Mucosa of rectum (tissue), 2 donors: Measurements from ENCODE around the gene ESYT1.

Experiments
- H3K27ac ChIP-seq, 2 donors: one replicate each; pipeline ENCODE4 v1.7.0; 2013; ENCODE audit warnings: inconsistent platforms in 2 of 2, low read depth in 2 of 2, low read length in 2 of 2
- H3K27me3 ChIP-seq, 2 donors: one replicate each; pipeline ENCODE4 v1.7.0; 2013; ENCODE audit warnings: low read length in 2 of 2; ENCODE audit not compliant: control insufficient read depth in 2 of 2, insufficient read depth in 2 of 2
- H3K36me3 ChIP-seq, 2 donors: one replicate each; pipeline ENCODE4 v1.7.0; 2013; ENCODE audit warnings: low read length in 2 of 2; ENCODE audit not compliant: control insufficient read depth in 2 of 2, insufficient read depth in 2 of 2
- H3K4me1 ChIP-seq, 2 donors: one replicate each; pipeline ENCODE4 v1.7.0; 2013; ENCODE audit warnings: low read length in 2 of 2, mild to moderate bottlenecking in 1 of 2; ENCODE audit not compliant: control insufficient read depth in 2 of 2, insufficient read depth in 2 of 2
- H3K4me3 ChIP-seq, 2 donors: one replicate each; pipeline ENCODE4 v1.7.0; 2013; ENCODE audit warnings: low read length in 2 of 2
- H3K9ac ChIP-seq, 2 donors: one replicate each; pipeline ENCODE4 v1.7.0; 2013; ENCODE audit warnings: low read length in 2 of 2, low read depth in 1 of 2, mild to moderate bottlenecking in 1 of 2
- H3K9me3 ChIP-seq, 2 donors: one replicate each; pipeline ENCODE4 v1.7.0; 2013; ENCODE audit warnings: low read length in 2 of 2; ENCODE audit not compliant: control insufficient read depth in 2 of 2
- donor health status: healthy.
- donor health status: Normal muscosa, but diverticular disease.

Gene ESYT1

DNA sequence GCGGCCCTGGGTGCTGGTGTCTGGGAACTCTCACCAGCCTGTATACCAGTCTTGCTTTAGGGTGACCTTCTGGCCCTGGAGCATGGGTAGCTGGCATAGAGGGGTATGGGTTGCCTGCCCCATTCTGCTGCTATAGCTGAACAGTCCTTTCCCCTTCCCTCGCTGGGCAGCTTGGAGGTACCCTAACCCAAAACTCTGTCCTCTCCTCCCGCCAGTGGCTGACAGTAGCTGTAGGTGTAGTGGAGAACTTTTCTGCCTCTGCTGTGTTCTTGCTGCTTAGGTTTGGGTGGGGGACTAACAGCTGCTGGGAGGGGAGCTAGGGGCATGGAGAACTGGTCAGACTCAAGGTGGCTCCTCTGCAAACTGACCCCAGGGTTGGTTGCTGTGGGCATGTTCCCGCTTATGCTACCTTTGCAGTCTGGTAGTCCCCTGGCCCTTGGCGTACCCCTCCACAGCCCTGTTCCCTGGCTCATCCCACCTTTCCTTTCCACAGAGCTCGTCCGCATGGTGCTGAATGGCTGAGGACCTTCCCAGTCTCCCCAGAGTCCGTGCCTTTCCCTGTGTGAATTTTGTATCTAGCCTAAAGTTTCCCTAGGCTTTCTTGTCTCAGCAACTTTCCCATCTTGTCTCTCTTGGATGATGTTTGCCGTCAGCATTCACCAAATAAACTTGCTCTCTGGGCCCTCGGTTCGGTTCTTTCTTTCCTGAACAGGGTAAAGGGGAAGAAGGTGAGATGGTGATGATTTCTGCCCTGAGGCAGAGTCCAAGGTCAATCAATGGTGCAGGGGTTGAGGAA, 33.0 kb downstream of the ESYT1 start:
- Histone ChIP-seq H3K36me3 (peaks cover 57 to 59% of the 10 kb centered on the region in 2 donors), H3K4me1 (peaks cover 20 to 25% of the 10 kb centered on the region in 2 donors), H3K4me3 (peak overlapping the region; percentile 88 to 99), H3K27me3 (no peaks in the 10 kb centered on the region), H3K9me3 (no peaks in the 10 kb centered on the region), H3K9ac (peak overlapping the region; percentile 99 to 100), H3K27ac (peak overlapping the region; percentile 97 to 99)

DNA sequence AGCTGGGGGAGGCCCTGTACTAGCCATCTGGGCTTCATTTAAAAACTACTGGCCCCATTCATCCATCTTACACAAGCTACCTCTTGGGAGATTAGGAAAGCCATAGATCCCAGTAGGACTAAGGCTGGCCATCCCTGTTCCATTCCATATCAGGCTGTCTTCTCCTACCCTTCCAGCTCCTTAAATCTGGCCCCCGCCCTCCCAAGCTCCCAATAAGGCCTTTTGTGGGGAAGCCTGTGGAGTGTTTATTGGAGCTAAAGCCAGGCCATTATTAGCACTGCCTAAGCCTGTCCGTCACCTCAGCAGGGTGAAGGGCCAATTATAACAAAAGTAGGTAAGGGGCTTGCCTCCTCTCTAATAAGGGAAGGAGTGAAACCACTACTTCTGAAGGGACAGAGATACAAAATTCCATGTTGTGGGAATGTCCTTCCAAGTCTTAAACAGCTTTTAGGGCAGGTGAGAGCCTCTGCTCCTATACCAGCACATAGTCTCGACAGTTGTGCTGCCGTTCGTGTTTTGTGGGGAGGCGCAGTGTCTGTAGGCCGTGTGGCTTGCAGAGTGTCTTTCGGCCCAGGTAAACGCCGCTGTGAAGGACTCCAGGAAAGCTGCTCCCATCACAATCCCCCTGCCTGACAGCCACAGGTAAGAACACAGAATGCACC, 33.8 kb downstream of the ESYT1 start:
- Histone ChIP-seq H3K36me3 (peaks cover 57 to 61% of the 10 kb centered on the region in 2 donors), H3K9ac (no peak overlapping the region), H3K27ac (peak overlapping the region; percentile 97 to 99), H3K9me3 (no peaks in the 10 kb centered on the region), H3K27me3 (no peaks in the 10 kb centered on the region), H3K4me3 (peak overlapping the region in 1 of 2 donors; percentile 99), H3K4me1 (peaks cover 20 to 25% of the 10 kb centered on the region in 2 donors)

DNA sequence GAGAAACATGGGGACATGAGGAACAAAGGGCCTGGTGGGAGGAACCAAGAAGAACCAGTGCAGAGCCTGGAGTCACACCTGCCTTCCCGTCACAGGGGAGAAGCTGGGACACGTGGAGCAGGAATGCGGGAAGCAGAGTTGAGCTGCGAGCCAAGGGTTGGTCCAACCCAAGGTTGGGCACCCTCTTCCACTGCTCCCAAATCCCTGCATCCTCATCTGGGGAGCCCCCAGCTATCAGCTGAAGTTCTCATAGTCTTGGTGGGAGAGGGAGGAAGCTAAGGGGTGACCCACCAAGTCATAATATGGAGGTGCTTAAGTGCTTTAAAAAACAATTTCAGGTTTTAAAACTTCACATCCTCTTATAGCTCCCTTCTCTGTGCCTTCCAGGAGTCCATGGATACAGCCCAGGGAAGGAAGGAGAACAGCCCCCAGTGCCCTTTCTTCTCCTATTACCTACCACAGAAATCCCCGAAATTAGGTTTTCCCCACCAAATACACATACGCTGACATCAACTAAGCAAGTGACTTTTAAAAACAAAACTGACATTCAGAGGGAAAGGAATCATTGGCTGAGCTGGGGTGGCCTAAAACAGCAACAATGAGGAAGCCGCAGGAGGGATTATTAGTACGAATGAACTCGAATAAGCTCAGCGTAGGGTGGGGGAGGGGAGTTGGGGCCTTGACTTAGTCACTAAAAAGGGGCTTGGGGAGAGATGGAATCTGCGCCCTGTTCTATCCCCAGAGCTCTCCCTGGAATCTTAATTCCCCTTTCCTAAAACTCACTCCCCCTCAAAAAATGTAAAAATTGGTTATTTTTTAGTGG, 34.6 kb downstream of the ESYT1 start:
- Histone ChIP-seq H3K9me3 (no peaks in the 10 kb centered on the region), H3K27me3 (no peaks in the 10 kb centered on the region), H3K4me1 (peaks cover 20 to 22% of the 10 kb centered on the region in 2 donors), H3K9ac (no peak overlapping the region), H3K4me3 (no peak overlapping the region), H3K36me3 (peaks cover 62 to 66% of the 10 kb centered on the region in 2 donors), H3K27ac (peak overlapping the region; percentile 8 to 11)

DNA sequence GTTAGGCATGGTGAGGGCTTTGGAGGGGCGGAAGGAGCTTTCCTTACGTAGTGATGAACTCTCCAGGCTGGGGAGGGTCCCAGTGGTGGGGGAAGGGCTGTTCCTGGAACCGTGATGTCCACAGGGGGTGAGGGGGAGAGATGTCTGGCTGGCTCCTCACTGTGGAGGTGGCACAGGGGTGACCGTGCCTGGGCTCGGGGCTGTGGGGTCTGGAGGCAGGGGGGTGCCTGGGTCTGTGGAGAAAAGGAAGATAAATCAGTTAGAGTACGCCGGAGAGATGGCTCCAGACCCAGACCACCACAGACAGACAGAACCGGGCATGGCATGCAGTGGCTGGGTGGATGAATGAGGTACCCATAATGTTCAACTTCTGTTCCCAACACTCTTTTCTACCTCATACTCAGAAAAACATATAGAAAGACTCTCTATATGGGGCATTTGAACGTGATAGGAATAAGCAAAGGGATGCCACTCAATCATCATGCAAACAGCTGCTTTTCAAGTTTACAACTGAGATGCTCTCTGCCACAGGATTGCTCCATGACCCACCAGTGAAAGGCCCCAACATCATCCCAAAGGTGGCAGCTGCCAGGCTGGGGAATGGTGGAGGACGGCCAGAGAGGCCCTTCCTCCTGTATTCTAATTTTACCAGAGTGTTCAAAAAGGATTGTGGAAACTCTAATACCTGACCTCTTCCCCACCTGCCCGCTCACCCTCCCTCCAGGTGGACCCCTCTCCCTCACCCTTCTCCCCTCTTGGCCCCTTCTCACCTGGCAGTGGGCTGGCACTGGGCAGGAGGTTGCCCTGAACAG, 35.7 kb downstream of the ESYT1 start:
- no peak overlapping the region for H3K4me3 ChIP-seq
- H3K4me1 ChIP-seq: peaks cover 20 to 22% of the 10 kb centered on the region in 2 donors
- no peak overlapping the region for H3K9ac ChIP-seq
- H3K27ac ChIP-seq: no peak overlapping the region
- H3K27me3 ChIP-seq: no peaks in the 10 kb centered on the region
- H3K9me3 ChIP-seq: no peaks in the 10 kb centered on the region
- H3K36me3 ChIP-seq: peaks cover 70 to 73% of the 10 kb centered on the region in 2 donors

DNA sequence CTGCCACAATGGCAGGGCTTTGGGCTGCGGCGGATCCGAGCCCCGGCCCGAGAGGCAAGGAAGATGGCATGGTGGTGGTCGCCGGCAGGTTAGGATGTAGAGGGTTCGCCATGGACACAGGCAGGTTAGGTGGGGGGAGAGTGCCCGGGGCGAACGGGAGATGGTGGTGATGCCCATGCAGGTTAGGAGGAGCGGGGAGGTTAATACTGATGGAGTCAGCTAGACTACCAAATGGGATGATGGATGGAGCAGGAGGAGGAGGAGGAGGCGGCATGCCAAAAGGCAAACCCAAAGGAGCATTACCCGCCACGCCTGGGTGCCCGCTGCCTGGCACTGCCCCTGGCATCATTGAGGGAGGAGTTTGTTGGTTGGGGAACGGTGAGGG, 36.3 kb downstream of the ESYT1 start:
- no peak overlapping the region for H3K9ac ChIP-seq
- H3K27me3 ChIP-seq: no peaks in the 10 kb centered on the region
- H3K27ac ChIP-seq: no peak overlapping the region
- no peaks in the 10 kb centered on the region for H3K9me3 ChIP-seq
- peaks cover 16 to 20% of the 10 kb centered on the region in 2 donors for H3K4me1 ChIP-seq
- H3K36me3 ChIP-seq: peaks cover 76% of the 10 kb centered on the region in 2 donors
- no peak overlapping the region for H3K4me3 ChIP-seq

DNA sequence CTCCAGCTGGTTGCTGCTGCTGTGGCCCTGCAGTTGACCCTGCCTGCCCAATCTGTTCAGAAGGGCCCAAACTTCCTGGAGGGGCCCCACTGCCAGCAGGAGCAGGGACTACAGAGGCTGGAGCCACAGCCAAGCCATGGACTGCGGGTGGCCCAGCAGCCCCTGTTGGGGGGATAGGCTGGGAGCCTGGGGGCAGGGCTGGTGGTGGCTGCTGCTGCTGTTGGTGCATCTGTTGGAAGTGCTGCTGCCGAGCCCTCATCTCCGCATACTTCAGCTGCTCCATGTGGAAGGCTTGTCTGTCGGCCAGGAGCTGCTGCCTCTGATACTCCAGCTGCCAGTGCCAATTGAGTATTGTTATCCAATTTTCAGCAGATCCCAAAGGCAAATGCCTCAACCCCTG, 37.3 kb downstream of the ESYT1 start:
- Histone ChIP-seq H3K27me3 (no peaks in the 10 kb centered on the region), H3K27ac (no peak overlapping the region), H3K9ac (no peak overlapping the region), H3K4me3 (no peak overlapping the region), H3K9me3 (no peaks in the 10 kb centered on the region), H3K36me3 (peaks cover 77 to 78% of the 10 kb centered on the region in 2 donors), H3K4me1 (peaks cover 6 to 10% of the 10 kb centered on the region in 2 donors)

DNA sequence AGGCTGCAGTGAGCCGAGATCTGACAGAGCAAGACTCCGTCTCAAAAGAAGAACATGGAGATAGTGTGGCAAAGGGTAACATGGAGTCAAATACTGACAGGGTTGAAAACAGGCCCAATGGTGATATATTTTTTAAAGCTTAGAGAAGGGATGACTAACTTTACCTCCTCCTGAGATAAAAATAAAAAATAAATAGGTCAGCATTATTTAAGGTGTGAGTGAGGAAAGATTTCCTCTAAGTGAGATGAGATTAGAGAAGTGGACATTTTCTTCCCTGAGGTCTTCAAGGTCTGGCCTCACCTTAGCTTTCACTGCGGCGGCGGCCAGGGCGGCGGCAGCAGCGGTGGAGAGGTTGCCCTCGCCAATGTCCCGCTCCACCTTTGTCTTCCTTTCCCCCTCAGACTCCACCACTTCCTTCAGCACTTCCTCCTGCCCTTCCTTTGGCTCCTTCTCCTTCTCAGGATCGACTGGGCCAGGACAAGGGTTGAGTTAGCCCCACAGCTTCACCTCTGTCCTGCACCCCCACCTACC, 41.2 kb downstream of the ESYT1 start:
- Histone ChIP-seq H3K27ac (no peak overlapping the region), H3K4me3 (no peak overlapping the region), H3K27me3 (no peaks in the 10 kb centered on the region), H3K4me1 (no peaks in the 10 kb centered on the region), H3K9ac (no peak overlapping the region), H3K36me3 (peaks cover 74 to 76% of the 10 kb centered on the region in 2 donors), H3K9me3 (no peaks in the 10 kb centered on the region)

DNA sequence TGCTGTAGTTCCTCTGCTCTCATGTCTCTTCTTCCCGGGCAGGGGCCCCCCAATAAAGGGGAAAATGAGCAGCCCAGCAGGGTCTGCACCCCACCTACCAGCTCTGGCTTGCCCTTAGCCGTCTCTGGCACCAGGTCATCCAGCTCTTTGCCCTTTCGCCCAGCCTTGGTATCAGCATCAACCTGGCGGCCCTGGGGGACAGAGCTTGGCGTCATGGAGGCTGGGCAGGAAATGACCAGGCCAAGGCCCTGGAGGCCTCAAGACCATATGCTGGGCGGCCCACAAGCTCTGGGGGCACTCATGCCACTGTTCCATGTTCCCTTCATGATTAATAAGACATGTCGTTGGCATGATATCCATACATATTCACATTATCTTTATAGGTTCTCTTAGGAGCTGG, 44.8 kb downstream of the ESYT1 start:
- Histone ChIP-seq H3K27ac (no peak overlapping the region), H3K4me3 (no peak overlapping the region), H3K36me3 (peaks cover 70 to 78% of the 10 kb centered on the region in 2 donors), H3K4me1 (no peaks in the 10 kb centered on the region), H3K9ac (no peak overlapping the region), H3K9me3 (no peaks in the 10 kb centered on the region), H3K27me3 (no peaks in the 10 kb centered on the region)

DNA sequence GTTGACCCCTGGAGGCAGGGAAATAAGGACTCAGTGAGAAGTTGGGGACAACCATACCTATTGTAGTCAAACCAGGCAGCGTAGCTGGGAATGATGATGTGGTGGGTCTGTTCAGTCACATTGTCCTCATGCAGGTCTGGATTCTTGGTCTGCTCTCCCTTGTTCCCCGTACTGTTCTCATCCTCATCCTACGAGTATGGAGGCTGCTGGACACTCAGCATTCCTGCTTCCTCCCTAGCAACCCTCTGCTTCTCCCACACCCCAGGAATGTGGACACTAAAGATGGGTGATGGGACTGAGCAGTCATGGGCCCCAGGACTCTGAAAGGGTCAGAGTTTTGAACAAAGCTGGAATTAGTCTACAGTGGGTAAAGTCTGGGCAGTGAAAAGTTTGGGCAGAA, 50.3 kb downstream of the ESYT1 start:
- no peaks in the 10 kb centered on the region for H3K9me3 ChIP-seq
- H3K9ac ChIP-seq: no peak overlapping the region
- no peak overlapping the region for H3K27ac ChIP-seq
- no peak overlapping the region for H3K4me3 ChIP-seq
- H3K4me1 ChIP-seq: no peaks in the 10 kb centered on the region
- no peaks in the 10 kb centered on the region for H3K27me3 ChIP-seq
- peaks cover 60 to 69% of the 10 kb centered on the region in 2 donors for H3K36me3 ChIP-seq
